Stimulated activated CD4-positive, alpha-beta T cell treated with anti-CD3 and anti-CD28 coated beads, Interleukin-1b, Interleukin-23, amount 100 ng/mL, for 24 hours (primary cell): ENCODE results near the gene MTA3.

Experiments used
- DNase-seq, 4 experiments: peaks; one replicate each; pipeline ENCODE4 v3.0.0-alpha.2; 2020; ENCODE audit warnings: low read depth in 4 of 4, low spot score in 1 of 4

MTA3 gene

DNA sequence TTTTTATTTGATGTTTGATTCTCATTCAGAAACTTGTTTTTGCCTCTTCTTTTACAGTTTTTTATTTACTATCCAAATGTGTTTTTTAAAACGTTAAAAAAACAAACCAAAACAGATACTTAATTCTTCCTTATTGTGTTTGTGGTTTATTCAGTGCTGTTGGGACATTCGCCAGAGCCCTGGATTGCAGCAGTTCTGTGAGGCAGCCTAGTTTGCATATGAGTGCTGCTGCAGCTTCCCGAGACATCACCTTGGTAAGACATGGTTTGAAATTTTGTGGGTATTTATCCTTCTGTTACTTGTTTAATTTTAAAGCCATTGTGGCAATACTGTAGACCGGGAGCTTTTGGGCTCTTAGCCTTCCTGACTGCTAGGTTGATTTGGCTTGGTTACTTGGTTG lies 91.2 kb downstream of the MTA3 start:
- DNase-seq = no peak

DNA sequence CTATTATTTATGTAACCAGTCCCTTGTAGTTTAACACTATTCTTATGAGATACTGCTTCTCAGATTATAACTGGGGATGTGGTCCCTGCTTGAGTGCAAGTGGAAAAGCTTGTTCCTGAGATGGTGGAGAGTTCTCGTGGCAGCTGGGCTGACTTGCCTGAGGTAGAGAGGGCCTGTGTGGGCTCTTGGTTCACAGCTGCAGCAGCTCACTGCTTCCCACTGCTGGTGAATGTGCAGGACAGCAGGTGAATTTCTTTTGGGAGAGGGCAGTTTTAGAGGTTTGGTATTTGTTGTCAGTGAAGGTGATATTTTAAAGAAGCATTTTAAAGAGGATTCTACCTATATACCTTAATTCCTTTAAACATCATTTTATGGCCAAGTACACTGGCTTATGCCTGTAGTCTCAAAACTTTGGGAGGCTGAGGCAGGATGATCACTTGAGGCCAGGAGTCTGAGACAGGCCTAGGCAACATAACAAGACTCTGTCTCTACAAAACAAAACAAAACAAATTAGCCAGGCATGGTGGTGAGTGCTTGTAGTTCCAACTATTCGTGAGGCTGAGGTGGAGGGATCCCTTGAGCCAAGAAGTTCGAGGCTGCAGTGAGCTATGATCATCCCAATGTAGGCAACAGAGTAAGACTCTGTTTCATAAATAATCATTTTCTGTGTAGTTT lies 94.8 kb downstream of the MTA3 start:
- DNase-seq = peak; percentile 13 to 40 (median 22)

DNA sequence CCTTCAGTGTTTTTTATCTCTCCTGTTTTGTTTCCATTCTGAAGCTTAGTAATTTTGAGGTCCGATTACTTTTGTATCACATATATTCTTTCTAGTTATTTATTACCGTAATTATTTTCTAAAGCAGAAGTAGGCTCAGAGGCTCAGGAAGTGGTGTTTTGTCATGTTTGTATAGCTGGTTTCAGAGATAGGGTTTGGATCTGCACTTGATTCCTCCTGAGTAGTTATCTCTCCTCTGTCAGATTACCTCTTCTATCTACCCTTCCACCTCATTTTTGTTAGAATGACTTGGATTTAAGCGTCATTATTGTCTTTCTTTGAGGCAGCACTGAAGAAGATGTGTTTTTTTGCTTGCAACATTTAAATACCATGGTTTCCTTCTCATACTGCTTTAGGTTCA lies 95.4 kb downstream of the MTA3 start:
- DNase-seq = no peak

DNA sequence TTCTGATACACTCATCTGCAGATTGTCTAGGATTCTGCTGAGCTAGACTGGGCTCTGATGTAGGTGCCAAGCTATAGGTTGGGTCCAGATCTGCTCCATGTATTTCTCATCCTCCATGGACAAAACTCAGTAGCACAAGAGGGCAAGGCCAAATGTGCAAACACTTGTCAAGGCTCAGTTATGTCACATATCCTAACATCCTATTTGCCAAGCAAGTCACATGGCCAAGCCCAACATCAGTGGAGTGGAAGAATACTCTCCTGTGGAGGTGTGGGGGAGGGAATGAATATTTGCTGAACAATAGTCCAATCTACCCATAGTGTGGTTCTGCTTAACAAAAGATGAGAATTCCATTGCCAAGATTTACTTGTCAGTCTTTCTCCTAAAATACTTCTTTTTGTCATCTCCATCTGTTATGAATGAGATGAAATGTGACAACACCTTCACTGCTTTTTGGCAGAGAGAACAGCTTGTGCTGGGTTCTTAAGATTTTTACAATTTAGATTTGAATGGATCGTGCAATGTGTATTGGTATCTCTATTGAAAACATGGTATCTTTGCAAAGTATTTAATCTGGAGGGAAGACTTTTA lies 105.7 kb downstream of the MTA3 start:
- DNase-seq = no peak

DNA sequence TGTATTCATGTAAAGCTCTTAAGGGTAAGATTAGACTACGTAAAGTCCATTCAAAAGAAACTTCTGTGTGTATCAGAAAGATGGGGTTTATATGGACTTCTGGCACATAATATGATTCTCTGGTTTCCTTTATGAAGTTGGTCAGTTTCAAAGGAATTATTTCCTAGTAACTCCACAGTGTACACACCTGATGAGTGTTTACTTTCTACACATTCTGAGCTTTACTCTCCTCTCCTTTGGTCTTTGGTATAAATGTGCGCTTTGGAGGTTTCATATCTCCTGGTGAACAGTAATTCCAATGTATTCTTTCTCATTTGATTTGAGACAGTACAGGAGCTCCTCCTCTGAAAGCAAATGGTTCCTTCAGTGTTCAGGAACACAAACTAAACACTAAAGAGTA lies 107.4 kb downstream of the MTA3 start:
- no peak for DNase-seq

DNA sequence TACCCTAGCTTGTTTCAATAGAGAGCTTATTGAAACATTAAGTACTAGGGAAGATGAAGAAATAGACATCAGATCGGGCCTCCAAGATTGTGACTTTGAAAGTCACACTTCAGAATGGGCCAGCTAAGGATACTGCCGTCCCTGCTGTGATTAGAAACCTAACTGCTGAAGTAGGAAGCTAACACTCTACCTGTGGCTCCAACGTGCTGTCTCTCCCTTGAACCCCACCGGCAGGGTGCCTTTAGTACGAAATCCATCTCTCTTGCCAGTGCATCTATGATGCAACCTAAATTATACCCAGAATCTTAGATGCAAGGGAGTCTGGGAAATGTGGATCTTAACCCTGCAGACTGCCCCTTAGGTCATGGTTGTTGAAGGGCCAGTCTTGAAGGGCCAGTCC lies 116.9 kb downstream of the MTA3 start:
- DNase-seq = no peak

DNA sequence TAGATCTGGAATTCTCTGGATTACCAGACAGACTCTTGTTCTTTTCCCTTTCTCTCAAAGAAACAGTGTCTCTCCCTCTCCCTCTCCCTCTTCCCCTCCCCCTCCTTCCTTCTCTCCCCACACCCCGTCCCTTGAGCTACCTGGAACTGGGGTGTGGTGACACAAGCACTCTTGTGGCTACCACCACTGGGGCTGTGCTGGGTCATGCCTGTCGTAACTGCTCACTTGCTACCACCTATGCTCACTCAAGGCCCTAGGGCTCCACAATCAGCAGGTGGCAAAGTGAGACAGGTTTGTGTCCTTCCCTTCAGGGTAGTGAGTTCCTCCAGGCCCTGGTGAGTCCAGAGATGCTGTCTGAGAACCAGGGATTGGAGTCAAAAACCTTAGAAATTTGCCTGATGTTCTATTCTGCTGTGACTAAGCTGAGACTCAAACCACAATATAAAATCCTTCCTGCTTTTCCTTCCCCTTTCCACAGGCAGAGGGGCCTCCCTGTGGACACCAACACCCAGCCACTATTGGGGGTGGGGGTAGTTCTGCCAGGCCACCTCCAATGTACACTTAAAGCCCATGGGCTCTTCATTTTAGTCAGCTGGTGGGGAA lies 124.7 kb downstream of the MTA3 start:
- no peak for DNase-seq

DNA sequence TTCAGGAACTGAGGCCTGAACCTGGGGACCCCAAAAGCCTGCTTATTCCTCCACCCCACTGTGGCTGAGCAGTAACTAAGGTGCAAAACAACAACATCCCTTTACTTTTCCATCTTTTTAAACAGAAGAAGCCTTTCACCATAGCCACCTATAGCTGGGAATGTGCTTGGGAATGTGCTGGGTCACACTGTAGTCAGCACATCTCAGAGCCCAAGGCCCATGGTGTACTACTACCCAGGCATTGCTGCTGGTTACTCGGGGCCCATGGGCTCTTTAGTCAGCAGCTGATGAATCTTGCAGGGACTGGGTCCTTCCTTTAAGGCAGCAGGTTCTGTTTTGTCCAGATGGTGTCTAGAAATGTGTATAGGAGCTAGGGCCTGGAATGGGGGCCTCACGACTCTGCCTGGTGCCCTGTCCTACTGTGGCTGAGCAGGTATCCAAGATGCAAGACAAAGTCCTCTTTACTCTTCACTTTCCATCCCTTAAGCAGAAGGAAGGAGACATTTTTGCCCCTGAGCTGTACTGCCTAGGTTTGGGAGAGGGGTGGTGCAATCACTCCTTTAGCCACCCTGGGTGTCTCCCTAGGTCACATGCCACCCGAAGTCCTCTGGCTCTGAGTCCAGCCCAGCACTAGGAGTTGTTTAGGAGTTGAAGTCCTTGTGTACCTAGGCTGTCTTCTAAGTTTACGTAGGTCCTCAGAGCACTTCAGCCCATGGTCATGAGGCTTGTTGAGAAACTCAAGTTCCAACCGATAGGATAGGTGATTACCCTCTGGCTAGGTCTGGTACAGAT lies 125.5 kb downstream of the MTA3 start:
- no peak for DNase-seq

DNA sequence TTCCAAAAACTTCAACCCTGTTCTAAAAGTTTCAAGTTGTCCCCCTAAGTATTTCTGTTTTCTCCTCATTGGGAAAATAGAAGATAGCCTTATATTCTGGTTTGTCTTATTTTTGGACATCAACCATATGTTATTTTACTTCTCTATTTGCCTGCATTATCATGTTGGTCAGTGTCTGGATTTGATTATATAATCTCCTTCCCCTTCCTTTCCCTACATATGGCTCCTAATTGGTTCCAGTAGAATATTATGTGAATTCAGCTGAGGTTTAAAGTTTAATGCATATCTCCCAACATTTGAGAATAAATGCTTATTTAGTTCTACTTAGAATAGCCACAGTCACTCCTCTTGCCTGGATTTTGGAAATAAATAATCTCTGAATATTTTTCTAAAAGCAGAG lies 128.6 kb downstream of the MTA3 start:
- DNase-seq = no peak

DNA sequence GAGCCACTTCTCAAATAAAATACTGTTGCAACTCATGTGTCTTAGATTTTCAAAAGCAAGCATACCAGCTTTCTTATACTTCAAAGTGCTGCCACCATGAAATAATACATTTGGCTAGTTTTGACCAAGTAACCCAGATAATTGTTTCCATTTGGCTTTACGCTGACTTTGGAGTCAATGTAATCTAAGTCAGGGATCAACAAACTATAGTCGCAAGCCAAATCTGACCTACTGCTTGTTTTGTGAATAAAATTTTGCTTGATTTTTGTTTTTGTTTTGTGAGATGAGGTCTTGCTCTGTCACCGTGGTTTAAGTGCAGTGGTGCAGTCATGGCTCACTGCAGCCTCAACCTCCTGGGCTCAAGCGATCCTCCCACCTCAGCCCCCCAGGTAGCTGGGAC lies 130.5 kb downstream of the MTA3 start:
- no peak for DNase-seq

DNA sequence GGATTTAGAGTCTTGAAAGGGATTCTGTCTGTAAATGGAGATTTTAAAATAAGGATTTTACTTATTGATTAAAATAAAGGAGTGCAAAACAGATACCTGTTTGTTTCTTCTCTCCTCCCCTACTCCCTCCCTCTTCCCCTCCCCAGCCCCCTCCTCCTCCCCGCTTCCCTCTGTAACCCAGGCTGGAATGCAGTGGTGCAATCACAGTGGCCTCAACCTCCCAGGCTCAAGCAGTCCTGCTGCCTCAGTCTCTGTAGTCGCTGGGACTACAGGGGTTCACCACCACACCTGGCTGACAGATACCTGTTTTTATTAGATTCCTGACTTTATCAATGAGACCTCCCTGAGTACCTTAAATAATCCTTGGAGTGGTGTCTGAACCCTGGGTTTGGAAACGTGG lies 138.4 kb downstream of the MTA3 start:
- no peak for DNase-seq

DNA sequence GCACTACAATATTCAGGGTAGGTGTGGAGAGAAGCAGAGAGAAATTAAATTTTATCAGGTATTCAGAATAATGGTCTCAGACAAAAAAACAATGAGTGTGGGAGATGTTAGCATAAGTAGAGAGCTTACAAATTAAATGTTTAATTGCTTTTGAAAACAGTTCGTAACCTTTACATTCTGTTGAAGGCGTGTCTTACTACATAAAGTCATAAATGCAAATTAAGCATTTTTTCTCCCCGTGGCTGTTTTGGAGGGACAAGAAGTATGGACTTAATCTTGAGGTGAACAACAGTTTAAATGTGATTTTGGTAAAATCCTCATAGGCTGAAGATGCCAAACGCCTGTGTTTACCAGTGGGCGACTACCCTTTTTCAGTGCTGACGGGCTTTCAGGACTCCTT lies 139.7 kb downstream of the MTA3 start:
- DNase-seq = no peak

DNA sequence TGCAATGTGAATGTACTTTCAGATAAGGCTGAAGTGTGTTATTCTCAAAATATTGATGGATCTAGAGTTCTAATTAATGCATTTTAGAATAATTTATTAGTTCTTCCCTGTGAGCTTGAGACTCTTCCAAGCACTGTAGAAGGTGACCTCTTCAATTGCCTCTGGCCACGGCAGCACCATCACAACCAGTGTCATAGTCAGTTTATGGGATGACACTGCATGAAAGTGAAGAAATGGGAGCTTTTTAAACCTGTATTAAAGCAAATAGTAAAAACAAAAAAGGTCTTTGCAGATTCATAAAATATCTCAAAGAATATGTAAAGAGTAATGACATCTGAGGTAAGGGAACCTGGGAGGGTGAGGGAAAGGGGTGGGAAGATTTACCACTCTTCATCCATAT lies 143.5 kb downstream of the MTA3 start:
- DNase-seq = no peak

DNA sequence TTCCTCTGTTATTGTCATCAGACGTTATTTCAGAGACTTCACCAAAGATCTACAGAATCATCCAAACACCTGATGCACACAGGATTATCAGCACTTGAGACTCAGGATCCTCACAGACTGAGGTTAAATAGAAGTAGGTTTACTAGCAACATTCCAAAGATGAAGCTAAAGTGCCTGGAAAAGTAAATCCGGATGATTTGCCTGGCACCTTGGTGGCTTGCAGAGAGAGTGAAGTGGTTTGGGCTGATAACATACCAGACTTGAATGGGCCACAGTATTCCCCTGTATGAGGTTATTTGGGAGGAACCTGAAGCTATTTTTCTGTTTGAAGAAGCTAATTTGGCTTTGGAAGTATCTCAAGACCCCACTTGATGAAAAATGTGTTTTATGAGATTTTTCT lies 144.5 kb downstream of the MTA3 start:
- DNase-seq = no peak

DNA sequence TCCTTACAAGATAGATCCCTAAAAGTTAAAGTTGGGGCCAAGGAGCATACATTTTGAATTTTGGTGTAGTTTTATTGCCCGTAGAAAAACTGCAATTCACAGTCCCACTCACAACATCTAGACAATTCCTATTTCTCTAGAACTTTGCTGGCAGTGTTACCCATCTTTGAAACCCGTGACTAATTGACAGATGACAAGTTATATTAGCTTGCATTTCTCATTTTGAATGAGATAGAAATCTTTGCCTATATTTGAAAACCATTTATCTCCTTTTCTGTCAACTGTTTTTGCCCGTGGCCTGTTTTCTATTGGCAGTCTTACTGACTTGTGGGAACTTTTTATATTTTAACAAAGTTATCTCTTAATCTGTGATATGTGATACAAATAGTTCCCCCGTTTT lies 145.5 kb downstream of the MTA3 start:
- no peak for DNase-seq

DNA sequence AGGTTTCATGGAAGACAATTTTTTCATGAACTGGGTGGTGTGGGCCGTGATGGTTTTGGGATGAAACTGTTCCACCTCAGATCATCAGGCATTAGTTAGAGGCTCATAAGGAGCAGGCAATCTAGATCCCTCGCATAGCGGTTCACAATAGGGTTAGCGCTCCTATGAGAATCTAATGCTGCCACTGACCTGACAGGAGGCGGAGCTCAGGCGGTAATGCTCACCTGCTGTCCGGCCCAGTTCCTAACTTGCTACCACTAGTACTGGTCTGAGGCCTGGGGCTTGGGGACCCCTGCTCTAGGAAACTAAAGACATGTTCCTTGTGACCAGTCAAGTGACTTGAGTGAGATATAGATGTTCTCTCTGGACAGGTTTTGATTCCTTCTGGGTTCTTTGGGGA lies 146.3 kb downstream of the MTA3 start:
- DNase-seq = no peak

DNA sequence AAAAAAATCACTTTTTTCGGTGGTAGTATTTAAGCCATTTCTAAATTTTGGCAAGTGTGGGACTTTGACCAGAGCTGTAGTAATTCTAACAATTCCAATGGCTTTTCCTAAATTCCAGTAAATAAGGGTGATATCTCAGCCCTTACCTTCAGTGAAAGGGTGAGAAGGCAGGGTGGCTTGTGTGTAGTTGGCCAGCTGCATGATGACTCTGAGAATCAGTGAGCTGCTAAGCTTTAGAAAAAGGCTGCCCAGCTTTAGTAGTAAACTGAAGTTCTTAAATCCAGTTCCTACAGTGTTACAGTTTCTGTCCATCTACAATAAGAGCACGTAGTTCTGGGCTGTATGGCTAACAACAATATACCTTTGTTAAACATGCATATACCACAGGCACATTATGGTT lies 153.5 kb downstream of the MTA3 start:
- DNase-seq = no peak

DNA sequence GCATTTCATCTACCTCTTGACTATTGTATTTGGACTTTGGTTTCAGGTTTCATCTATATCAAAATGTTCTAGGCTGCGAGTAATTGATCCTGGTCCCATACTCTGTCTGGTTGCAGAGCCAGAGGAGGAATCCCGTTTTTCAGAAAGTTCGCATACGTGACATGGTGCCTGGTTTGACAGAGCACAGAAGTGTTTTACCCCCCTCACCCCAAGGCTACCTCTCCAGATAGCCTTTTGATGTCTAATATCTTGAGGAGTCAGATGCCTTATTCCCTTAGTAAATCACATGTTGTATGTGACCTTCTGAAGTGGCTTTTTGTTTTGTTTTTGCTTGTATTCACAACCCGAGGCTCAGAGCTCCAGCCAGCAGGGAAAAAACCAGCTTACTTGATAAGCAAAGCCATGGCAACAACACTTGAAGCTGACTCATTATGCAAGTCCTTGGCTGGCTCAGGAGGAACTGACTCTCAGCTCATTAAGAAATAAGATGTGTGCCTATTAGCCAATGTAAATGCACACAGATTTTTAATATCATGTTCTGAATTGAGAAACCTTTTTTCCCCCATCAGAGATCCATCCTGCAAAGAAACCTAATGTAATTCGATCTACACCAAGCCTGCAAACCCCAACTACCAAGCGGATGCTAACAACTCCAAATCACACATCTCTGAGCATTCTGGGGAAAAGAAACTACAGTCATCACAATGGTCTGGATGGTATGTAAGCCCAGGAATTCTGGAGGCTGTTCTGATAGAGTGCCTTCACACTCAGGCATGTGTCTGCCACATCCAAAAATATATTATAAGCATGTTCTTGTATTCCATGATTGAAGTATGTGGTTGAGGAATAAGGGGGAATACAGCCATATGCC lies 154.1 kb downstream of the MTA3 start:
- no peak for DNase-seq

DNA sequence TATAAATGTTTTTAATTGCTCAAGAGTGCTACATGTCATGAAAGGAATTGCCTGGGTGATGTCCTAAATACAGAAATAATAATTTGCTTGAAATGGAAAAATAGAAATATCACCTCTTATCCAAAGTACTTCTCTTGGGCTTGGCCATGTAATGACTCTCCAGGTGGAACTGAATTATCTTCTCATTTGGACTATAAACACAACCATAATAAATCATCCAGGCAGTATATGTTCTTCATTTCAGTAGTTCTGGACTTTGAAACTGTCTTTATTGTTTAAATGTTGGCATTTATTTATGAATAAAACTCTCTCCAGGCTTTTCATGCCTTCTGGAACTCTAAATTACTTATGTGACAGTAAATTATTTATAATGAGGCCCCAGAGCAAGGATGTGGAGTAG lies 155.0 kb downstream of the MTA3 start:
- DNase-seq = no peak

DNA sequence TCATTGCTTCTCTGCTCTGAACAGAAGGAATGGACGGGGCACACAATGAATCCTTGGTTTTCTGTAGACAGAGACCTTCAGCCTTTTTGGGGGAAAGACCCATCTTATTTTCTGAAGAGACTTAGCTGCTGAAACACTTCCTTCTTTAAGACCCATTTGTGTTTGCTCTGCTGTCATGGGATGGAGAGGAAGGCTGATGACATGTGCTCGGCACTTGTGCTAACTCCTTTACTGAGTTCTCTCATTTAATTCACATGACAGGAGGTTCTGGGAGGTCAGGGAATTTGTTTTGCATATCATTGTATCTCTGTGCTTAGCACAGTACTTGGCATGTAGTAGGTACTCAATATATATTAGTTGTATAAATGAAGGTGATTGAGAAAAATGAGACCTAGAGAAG lies 156.5 kb downstream of the MTA3 start:
- DNase-seq = no peak

DNA sequence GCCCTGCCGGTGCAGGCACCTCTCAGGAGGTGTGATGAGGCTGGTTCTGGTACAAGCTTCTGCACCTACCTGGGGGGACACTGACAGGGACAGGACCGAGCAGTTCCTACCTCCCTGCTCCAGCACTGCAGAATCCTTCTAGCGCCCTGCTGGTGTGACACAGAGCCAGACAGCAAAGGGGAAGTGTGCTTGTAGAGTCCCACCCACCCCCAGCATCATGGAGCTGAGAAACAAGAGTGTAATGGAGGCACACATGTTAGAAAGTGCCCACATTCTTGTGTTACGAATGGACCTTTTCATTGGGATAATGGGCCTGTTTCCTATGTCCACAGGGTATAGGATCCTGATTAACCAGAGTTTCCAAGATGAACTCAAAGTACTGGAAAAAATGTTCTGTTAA lies 157.2 kb downstream of the MTA3 start:
- no peak for DNase-seq
